Endothelial cell of umbilical vein (primary cell): ENCODE measurements around the gene HBZ. TPM values are rescaled to one million over a fixed set of nuclear protein-coding genes. Genes with fewer than 3 reads are reported as not detected.

Experiments used
- BruUV-seq: library from RNA; stranded (reverse); fragments of 400-500 nt; replicated peaks from 2 replicates; lab custom pipeline; 2021; lab: Mats Ljungman, UMichigan
- CTCF ChIA-PET: fragments of 300-600, 350-600 bp; sonication (Branson Sonifier 250); formaldehyde crosslinking; loops from one replicate; lab custom pipeline; 2021; ENCODE audit warnings: antibody characterized with exemption, inconsistent platforms; lab: Charles Lee
- POLR2A ChIA-PET: fragments of 300-600, 350-600 bp; sonication (Branson Sonifier 250); formaldehyde crosslinking; loops from one replicate; lab custom pipeline; 2021; ENCODE audit warnings: antibody characterized with exemption, inconsistent platforms; lab: Charles Lee
- DNase-seq: peaks from one replicate; pipeline ENCODE4 v3.0.0-alpha.2; 2011; ENCODE audit warnings: low read depth, low spot score
- FAIRE-seq: peaks from 2 replicates; lab custom pipeline; 2011; peaks lifted over from hg19 to GRCh38; lab: Jason Lieb, UNC
- H2AFZ ChIP-seq: 2 replicates; pipeline ENCODE4 v1.6.0; 2012; ENCODE audit warnings: low read depth, low read length, control low read depth, inconsistent platforms
- H3K27ac ChIP-seq: 2 replicates; pipeline ENCODE4 v1.5.1; 2011; ENCODE audit warnings: low read depth, mild to moderate bottlenecking, control low read depth, low read length, moderate library complexity; ENCODE audit not compliant: insufficient read depth
- H3K27me3 ChIP-seq, 2 experiments: 2 replicates each; pipeline versions ENCODE4 v1.6.0 to v1.6.1; 2011; ENCODE audit warnings: low read length in 2 of 2, mixed read lengths in 1 of 2; ENCODE audit not compliant: control insufficient read depth in 2 of 2, insufficient read depth in 2 of 2
- H3K36me3 ChIP-seq, 2 experiments: 2 replicates in 1 of 2; 3 replicates in 1 of 2; pipeline ENCODE4 v1.5.1; 2011; ENCODE audit warnings: low read length in 2 of 2, mild to moderate bottlenecking in 1 of 2, moderate library complexity in 1 of 2; ENCODE audit not compliant: control insufficient read depth in 2 of 2, insufficient read depth in 2 of 2; ENCODE audit errors: extremely low read depth in 1 of 2
- H3K4me1 ChIP-seq: 3 replicates; pipeline ENCODE4 v1.5.1; 2011; ENCODE audit warnings: mild to moderate bottlenecking, low read length; ENCODE audit not compliant: control insufficient read depth, insufficient read depth; ENCODE audit errors: extremely low read depth
- H3K4me2 ChIP-seq: 2 replicates; pipeline ENCODE4 v1.6.1; 2011; ENCODE audit warnings: low read length, control low read depth, mixed read lengths; ENCODE audit not compliant: insufficient read depth
- H3K4me3 ChIP-seq, 3 experiments: fragments of 200-600 bp in 1 of 3; sonication (generic), shearing (Covaris generic) in 1 of 3; replicated peaks in 1 of 3; 2 replicates each; pipeline ENCODE4 v1.5.1; 2011 to 2016; ENCODE audit warnings: control low read depth in 3 of 3, low read length in 3 of 3, mild to moderate bottlenecking in 2 of 3, inconsistent platforms in 1 of 3, low read depth in 1 of 3, moderate library complexity in 1 of 3; ENCODE audit not compliant: insufficient read depth in 1 of 3
- H3K79me2 ChIP-seq: 2 replicates; pipeline ENCODE4 v1.6.0; 2012; ENCODE audit warnings: low read length, inconsistent platforms; ENCODE audit not compliant: control insufficient read depth, insufficient read depth
- H3K9ac ChIP-seq: replicated peaks from 2 replicates; pipeline ENCODE3; 2011; ENCODE audit warnings: low read length, control low read depth; ENCODE audit not compliant: insufficient read depth; ENCODE audit errors: extremely low read depth
- H3K9me1 ChIP-seq: replicated peaks from 3 replicates; pipeline ENCODE4 v1.6.0; 2011; ENCODE audit warnings: mild to moderate bottlenecking, low read length; ENCODE audit not compliant: control insufficient read depth, insufficient read depth; ENCODE audit errors: extremely low read depth
- H3K9me3 ChIP-seq: replicated peaks from 2 replicates; pipeline ENCODE4 v1.5.1; 2012; ENCODE audit warnings: low read length, inconsistent platforms; ENCODE audit not compliant: control insufficient read depth, insufficient read depth
- H4K20me1 ChIP-seq: replicated peaks from 2 replicates; pipeline ENCODE3; 2011; ENCODE audit warnings: mild to moderate bottlenecking, low read length; ENCODE audit not compliant: control insufficient read depth, insufficient read depth; ENCODE audit errors: extremely low read depth
- CTCF ChIP-seq, 2 donors: IDR thresholded peaks; 1 replicate in 1 of 2; 2 replicates in 1 of 2; pipeline ENCODE4 v1.5.1; 2011; ENCODE audit warnings: low read length in 2 of 2, mild to moderate bottlenecking in 2 of 2, moderate library complexity in 2 of 2, control low read depth in 1 of 2, inconsistent platforms in 1 of 2, low read depth in 1 of 2; ENCODE audit not compliant: insufficient read depth in 1 of 2; ENCODE audit errors: extremely low read depth in 1 of 2
- EZH2 ChIP-seq: IDR thresholded peaks from 2 replicates; pipeline ENCODE4 v1.6.1; 2012; ENCODE audit warnings: borderline replicate concordance, low read depth, mild to moderate bottlenecking, moderate library complexity, low read length, inconsistent platforms; ENCODE audit not compliant: severe bottlenecking
- FOS ChIP-seq: IDR thresholded peaks from 2 replicates; pipeline ENCODE4 v1.6.1; 2011; ENCODE audit warnings: mild to moderate bottlenecking, low read length, moderate library complexity, borderline replicate concordance; ENCODE audit not compliant: insufficient read depth
- GATA2 ChIP-seq: IDR thresholded peaks from 2 replicates; pipeline ENCODE4 v1.7.0; 2011; ENCODE audit warnings: low read depth, mild to moderate bottlenecking, moderate library complexity, mixed read lengths, low read length; ENCODE audit not compliant: insufficient read length, insufficient read depth
- JUN ChIP-seq: IDR thresholded peaks from 2 replicates; pipeline ENCODE4 v1.6.1; 2011; ENCODE audit warnings: borderline replicate concordance, low read depth; ENCODE audit not compliant: insufficient read length, insufficient read depth
- MAX ChIP-seq: IDR thresholded peaks from 2 replicates; pipeline ENCODE4 v1.6.1; 2011; ENCODE audit not compliant: insufficient read depth, insufficient read length
- MYC ChIP-seq: IDR thresholded peaks from one replicate; pipeline ENCODE4 v1.6.1; 2011; ENCODE audit warnings: mild to moderate bottlenecking, low read depth, low read length
- POLR2A ChIP-seq: IDR thresholded peaks from 2 replicates; pipeline ENCODE4 v1.6.1; 2012; ENCODE audit warnings: low read depth, mild to moderate bottlenecking, control low read depth, low read length
- POLR2AphosphoS5 ChIP-seq: IDR thresholded peaks from 2 replicates; pipeline ENCODE4 v1.6.1; 2012; ENCODE audit warnings: low read depth, mild to moderate bottlenecking, control low read depth, low read length, moderate library complexity; ENCODE audit not compliant: insufficient read depth
- dilution Hi-C: fragments of 300-500 bp; cut with MboI; formaldehyde crosslinking; loops from one replicate; pipeline ENCODE4 v1.15.0; 2019; ENCODE audit warnings: low sequenced_read_pairs; ENCODE audit not compliant: extremely low pct_ligation_motif_present
- intact Hi-C: fragments of 100-400 bp; cut with micrococcal nuclease; formaldehyde crosslinking; loops from one replicate; pipeline ENCODE4 v1.10.0; 2022
- polyA plus RNA-seq, 4 experiments: library from polyadenylated mRNA; depleted of rRNA in 3 of 4; stranded (reverse) in 3 of 4; unstranded in 1 of 4; fragments of >200 nt; gene quantifications; 2 replicates each; pipeline versions ENCODE4 v1.2.1 to v1.2.3, GENCODE V29; 2011 to 2012; ENCODE audit warnings: missing spikeins in 1 of 4
- total RNA-seq: library from RNA; stranded (reverse); gene quantifications from 2 replicates; pipeline ENCODE4 v1.2.3, GENCODE V29; 2021

Gene HBZ
- total and polyA plus RNA-seq, 2 donors (not counting 3 experiments of a cell fraction or from before 2014, with no cell fraction given), result not detected

- dilution Hi-C loops, result no loop called here
- peaks cover 0 to 7% of the 10 kb centered on the region in 2 experiments for H3K36me3 ChIP-seq
- no peaks in the 10 kb centered on the region for H3K27me3 ChIP-seq
- FAIRE-seq (no peak), DNase-seq (no peak)
- no TSS peak for BruUV-seq
- intact Hi-C loops, result no loop called here
- H3K4me3 ChIP-seq, result no peak overlapping the region
- H3K27ac ChIP-seq, result no peak overlapping the region
- CTCF ChIA-PET, result interaction anchor here (0.6 to 1.2 kb wide), 2 partner anchors 15 to 40 kb away, joined by 3 to 5 read pairs; partner anchors contain the start of gene RHBDF1
- peaks cover 11% of the 10 kb centered on the region for H3K4me1 ChIP-seq
- H3K79me2 ChIP-seq, result no peaks in the 10 kb centered on the region
- H2AFZ ChIP-seq, result no peak overlapping the region
- H4K20me1 ChIP-seq, result no peaks in the 10 kb centered on the region
- H3K9ac ChIP-seq, result no peak overlapping the region
- no peak overlapping the region for H3K4me2 ChIP-seq
- no peaks in the 10 kb centered on the region for H3K9me3 ChIP-seq
- no peaks in the 10 kb centered on the region for H3K9me1 ChIP-seq
- POLR2A ChIA-PET, result no interaction called here
- TF ChIP-seq POLR2AphosphoS5 (no peak), GATA2 (no peak)
Observed at GRCh38 chr16:112153-112840, 40.1 kb upstream of the HBZ start.

DNA sequence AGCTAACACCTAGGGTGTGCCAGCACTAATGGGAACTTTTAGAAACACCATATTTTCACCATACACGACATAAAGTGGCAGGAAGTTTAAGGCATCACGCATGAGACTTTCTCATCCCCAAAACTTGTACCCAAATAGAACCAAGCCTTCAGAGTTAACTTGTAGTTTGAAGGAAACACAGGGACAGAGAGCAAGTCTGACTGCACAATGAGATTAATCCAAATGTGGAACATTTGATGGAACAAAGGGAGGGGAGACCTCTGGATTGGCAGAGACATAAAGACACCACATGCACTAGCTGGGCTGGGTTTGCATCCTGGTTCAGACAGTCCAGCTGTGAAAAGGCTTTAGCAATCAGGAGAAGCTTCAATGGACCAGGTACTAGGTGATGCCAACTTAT lies 38.1 kb upstream of the HBZ start:
- dilution Hi-C loops (no loop called here), intact Hi-C loops (no loop called here)
- ChIA-PET CTCF (no interaction called here), POLR2A (no interaction called here)
- no peak overlapping the region for H3K9ac ChIP-seq
- H3K4me1 ChIP-seq, result peaks cover 11% of the 10 kb centered on the region
- BruUV-seq, result no TSS peak
- H3K4me2 ChIP-seq, result no peak overlapping the region
- no peak for DNase-seq
- H3K36me3 ChIP-seq, result peaks cover 0 to 7% of the 10 kb centered on the region in 2 experiments
- H3K4me3 ChIP-seq, result no peak overlapping the region
- no peaks in the 10 kb centered on the region for H3K79me2 ChIP-seq
- no peak overlapping the region for H2AFZ ChIP-seq
- no peaks in the 10 kb centered on the region for H3K9me3 ChIP-seq
- no peaks in the 10 kb centered on the region for H4K20me1 ChIP-seq
- H3K27ac ChIP-seq, result no peak overlapping the region
- H3K27me3 ChIP-seq, result no peaks in the 10 kb centered on the region
- FAIRE-seq, result peak; percentile 15
- H3K9me1 ChIP-seq, result no peaks in the 10 kb centered on the region
- no peak for TF ChIP-seq MAX
- no peak for TF ChIP-seq POLR2A
- TF ChIP-seq GATA2, result no peak
- TF ChIP-seq FOS, result no peak
- TF ChIP-seq POLR2AphosphoS5, result no peak
- no peak for TF ChIP-seq CTCF (IDR thresholded peaks at IDR 0.05; ENCODE audit: extremely low read depth in 1 of 2, insufficient read depth in 1 of 2, low read depth in 1 of 2, low read length in 2 of 2)
- TF ChIP-seq JUN, result no peak
- no peak for TF ChIP-seq MYC
- no peak for TF ChIP-seq EZH2
